ENCODE measurements around the gene ZNF90.
"Not testable (repeated sequence)": the region's sequence is repeated elsewhere in the genome, so short reads cannot be mapped to it uniquely, and the experiment has no call there.

ZNF90 gene

GRCh38 chr19:20077791-20078463 lies at the start of gene ZNF90:
ZNF90 (plus strand) TSS chr19:20078000; CDS start chr19:20078133, 133 bp downstream.
- DNase-seq (ENCODE audit: low read depth in 2 of 2) = peak; percentile 76 to 82

DNA sequence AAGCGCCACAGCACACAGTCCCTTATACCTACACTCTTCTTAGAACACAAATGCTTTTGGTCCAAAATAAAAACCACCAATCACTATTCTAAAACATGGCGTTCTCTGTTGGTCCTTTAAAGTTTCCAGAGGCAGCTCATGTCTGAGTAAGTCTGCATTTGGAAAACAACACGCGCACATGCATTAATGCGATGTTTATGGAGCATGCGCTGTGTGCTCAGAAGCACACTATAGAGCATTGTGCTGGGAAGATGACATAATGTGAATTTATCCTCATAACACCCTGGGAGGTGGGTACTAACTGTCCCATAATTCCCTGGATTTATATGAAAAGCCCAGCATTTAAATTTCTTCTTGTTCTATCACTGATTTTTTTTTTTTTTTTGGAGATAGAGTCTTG lies 49.2 kb upstream of the ZNF90 start:
- DNase-seq (ENCODE audit: low read depth in 2 of 2) = no peak

DNA sequence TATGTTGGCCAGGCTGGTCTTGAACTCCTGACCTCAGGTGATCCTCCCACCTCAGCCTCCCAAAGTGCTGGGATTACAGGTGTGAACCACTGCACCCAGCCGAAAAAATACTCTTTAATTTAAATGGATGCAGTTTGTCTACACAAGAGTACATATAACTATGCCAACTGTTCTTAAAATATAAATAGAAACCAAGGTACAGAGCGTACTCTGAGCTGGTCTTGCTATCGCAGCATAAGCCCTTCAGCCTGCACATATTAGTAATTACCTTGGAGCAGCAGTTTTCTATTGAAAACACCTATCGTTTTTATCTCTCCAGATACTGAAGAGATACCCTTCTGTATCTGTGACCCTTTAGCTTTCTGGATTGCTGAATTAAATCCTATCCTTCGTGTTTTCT lies 41.9 kb upstream of the ZNF90 start:
- DNase-seq (ENCODE audit: low read depth in 2 of 2) = no peak

- no peak for DNase-seq (ENCODE audit: low read depth in 2 of 2)
These were observed 39.2 kb upstream of the ZNF90 start for GRCh38 chr19:20038358-20039202.

GRCh38 chr19:20039203-20039723 lies 38.5 kb upstream of the ZNF90 start, which contains the start of gene ZNF682:
ZNF682 (minus strand) TSS chr19:20039505; CDS start chr19:20039345, 160 bp downstream.
- peak; percentile 90 to 94 for DNase-seq (ENCODE audit: low read depth in 2 of 2)

- DNase-seq (ENCODE audit: low read depth in 2 of 2) = no peak
These were observed 33.1 kb upstream of the ZNF90 start for GRCh38 chr19:20044663-20045062.

GRCh38 chr19:20045742-20046141 lies 32.1 kb upstream of the ZNF90 start:
- DNase-seq (ENCODE audit: low read depth in 2 of 2) = not testable (repeated sequence)

- DNase-seq (ENCODE audit: low read depth in 2 of 2) = peak; percentile 50 to 56
These were observed 25.7 kb upstream of the ZNF90 start for GRCh38 chr19:20051841-20052768.

DNA sequence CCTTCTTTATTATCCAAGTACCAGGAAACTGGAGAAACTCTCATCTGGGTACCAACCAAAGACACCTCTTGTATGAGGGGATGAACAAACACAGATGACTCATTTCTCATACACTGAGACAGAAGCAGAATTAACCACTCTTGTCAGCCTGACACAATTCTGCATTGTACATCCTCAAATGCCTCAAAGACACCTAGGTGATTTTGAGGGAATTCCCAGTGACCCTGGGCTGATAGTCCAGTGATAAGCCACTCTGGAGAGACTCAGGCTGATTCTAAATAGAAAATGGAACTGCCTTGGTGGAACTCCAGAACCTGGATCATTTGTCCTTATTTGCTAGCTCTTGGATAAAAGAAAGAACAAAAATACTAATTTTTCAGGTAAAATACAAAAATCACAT lies 19.1 kb upstream of the ZNF90 start:
- not testable (repeated sequence) for DNase-seq (ENCODE audit: low read depth in 2 of 2)

DNA sequence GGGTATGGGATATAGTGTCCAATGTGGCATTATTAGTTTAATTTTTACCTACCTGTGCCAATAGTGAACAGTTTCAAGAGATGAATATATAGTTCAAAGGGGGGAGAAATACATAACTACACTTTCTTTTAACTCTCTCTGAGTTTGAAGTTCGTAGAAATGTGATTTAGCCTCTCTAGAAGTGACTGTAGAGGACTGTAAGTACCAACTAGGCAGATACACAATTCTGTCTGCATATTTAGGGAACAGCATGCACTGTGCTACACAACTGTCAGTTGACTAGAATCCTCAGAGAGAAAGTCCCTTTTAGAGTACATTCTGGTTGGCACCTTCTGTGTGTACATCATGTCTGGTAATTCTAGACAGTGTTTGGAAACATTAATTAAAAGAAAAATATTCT lies 17.5 kb upstream of the ZNF90 start:
- no peak for DNase-seq (ENCODE audit: low read depth in 2 of 2)

GRCh38 chr19:20066861-20067260 lies 10.9 kb upstream of the ZNF90 start:
- no peak for DNase-seq (ENCODE audit: low read depth in 2 of 2)

GRCh38 chr19:20067943-20068342 lies 9.9 kb upstream of the ZNF90 start:
- no peak for DNase-seq (ENCODE audit: low read depth in 2 of 2)

DNA sequence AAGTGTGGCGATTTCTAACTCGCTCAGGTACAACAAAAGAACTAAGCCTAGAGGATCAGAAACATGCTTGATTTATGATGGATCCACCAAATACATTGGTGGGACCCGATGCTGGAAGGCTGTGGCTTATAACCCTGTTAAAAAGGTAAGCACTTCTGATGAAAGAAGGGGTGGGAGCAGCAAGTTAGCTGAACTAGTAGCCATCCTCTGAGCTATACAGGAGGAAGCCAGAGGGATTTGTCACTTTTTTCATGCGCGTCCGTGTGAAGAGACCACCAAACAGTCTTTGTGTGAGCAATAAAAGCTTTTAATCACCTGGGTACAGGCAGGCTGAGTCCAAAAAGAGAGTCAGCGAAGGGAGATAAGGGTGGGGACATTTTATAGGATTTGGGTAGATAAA lies 9.2 kb upstream of the ZNF90 start:
- DNase-seq (ENCODE audit: low read depth in 2 of 2) = not testable (repeated sequence)

DNA sequence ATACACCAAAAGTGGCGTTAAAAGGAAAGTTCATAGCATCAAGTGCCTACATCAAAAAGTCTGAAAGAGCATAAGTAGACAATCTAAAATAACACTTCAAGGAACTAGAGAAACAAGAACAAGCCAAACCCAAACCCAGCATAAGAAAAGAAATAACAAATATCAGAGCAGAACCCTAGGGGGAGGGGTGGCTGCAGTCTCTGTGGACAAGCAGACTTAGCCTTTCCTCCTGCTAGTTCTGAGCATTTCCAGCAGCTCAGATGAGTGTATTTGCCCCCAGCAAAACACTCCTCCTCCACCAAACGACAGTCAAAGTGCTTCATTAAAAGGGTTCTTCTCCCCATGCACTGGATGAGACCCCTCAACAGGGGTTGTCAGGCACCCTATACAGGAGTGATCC lies 7.1 kb upstream of the ZNF90 start:
- DNase-seq (ENCODE audit: low read depth in 2 of 2) = no peak

DNA sequence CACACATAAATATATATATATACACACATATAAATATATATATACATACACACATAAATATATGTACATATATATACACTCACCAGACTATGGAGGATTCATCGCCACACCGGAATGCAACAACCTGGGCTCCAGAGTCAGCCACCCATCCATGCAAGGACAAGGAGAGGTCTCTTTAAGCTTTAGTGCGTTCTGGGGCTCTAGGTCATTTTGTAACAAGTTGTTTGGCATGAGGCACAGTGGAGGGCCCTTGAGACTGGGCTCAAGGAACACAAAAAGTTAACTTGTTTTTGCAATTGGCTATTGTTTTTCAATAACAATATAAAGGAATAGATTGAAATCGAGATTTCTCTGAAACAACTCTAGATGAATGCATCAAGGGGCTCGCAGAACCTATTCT lies 4.9 kb upstream of the ZNF90 start:
- DNase-seq (ENCODE audit: low read depth in 2 of 2) = no peak

DNA sequence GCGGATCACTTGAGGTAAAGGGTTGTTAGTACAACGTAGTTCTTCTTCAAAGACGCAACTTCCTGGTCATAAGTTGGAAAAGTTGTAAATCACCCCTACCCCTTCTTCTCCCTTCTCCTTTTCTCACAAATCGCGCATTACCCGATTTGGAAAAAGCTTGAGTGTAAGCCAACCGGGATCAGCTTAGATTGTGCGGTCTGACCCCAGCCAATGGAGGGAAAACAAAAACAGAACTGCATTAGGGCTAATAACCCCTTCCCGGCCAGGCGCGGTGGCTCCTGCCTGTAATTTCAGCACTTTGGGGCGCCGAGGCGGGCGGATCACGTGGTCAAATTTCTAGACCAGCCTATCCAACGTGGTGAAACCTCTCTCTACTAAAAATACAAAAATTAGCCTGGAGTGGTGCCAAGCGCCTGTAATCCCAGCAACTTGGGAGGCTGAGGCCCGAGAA lies 806 bp downstream of the ZNF90 start:
- no peak for DNase-seq (ENCODE audit: low read depth in 2 of 2)

DNA sequence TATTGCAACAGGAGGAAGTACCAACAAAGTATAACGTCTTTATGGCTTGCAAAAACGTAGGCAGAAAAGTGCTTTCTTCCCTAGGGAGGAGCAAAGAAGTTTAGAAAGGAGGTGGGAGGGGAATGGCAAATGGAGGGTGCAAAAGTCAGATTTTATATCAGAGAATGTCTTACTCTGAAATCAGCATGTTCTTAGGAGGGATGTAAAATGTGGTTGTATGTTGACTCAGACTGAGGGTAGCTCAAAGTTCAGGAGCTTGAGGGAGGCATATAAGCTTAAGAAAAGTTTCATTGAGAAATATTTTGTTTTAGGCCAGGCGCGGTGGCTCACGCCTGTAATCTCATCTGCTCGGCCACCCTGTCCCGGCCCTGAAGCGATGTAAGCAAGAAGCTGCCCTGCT lies 1.7 kb downstream of the ZNF90 start:
- no peak for DNase-seq (ENCODE audit: low read depth in 2 of 2)

- DNase-seq (ENCODE audit: low read depth in 2 of 2) = no peak
These were observed 2.9 kb downstream of the ZNF90 start for GRCh38 chr19:20080656-20081055.

- DNase-seq (ENCODE audit: low read depth in 2 of 2) = not testable (repeated sequence)
These were observed 4.5 kb downstream of the ZNF90 start for GRCh38 chr19:20082232-20082833.

- not testable (repeated sequence) for DNase-seq (ENCODE audit: low read depth in 2 of 2)
These were observed 5.1 kb downstream of the ZNF90 start for GRCh38 chr19:20082876-20083275.

DNA sequence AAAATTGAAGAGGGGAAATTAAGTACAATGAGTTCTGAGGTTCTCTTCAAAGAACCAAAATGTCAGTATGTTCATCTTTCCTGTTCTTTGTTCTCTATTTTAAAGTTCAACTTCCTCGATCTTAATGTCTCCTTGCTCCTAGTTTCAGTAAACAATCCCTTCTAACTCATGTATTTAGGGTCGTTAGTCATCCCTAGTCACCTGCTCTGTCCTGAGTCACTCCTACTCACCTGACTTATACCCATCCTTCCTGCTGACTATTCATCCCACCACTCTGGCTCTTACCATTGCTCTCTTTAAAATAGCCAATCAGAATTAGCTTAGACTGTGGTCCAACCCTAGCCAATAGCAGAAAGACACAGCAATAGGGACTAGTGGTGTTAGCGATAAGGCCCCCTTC lies 24.3 kb downstream of the ZNF90 start:
- DNase-seq (ENCODE audit: low read depth in 2 of 2) = no peak
